CD4-positive, alpha-beta T cell treated with Interleukin-6 at 100 ng/mL for 8 hours (primary cell): ENCODE data around the gene CDKN2AIPNL.
"Not testable (repeated sequence)": the region's sequence is repeated elsewhere in the genome, so short reads cannot be mapped to it uniquely, and the experiment has no call there.

Source experiments
- DNase-seq: peaks from one replicate; pipeline ENCODE4 v3.0.0-alpha.2; 2020; ENCODE audit warnings: mixed read lengths, low spot score

CDKN2AIPNL gene

DNA sequence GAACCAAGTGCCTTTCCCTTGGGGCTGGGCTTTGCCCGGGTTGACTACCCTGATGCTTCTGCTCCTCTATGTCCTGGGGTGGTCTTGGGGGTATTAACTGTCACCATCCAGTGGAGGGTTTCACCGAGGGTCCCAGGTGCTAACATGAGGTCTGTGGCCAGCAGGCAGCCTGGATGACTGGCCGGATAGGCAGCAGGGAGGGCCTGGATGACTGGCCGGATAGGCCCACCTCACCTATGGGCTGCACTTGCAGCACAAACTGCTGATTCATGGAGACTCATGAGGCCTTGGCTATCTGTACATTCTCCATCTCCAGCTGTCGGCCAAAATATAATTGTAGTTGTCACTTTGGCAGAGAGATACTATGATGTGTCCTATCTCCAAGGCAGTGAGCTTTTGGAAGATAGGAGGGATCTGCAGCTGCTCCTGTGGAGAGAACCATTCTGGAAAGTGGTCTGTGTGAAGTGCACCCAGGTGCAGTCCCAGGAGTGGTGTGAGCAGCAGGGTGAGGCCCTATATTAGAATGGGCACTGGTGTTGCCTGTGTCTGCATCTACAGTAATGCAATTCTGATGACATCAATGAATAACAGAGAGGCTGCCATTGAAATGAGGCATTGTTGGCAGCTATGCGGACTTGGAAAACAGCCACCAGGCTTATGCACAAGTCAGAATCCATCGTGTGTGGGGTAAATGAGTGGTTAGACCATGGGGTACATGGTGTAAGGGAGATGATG is 26.3 kb upstream of the CDKN2AIPNL start:
- DNase-seq: no peak

DNA sequence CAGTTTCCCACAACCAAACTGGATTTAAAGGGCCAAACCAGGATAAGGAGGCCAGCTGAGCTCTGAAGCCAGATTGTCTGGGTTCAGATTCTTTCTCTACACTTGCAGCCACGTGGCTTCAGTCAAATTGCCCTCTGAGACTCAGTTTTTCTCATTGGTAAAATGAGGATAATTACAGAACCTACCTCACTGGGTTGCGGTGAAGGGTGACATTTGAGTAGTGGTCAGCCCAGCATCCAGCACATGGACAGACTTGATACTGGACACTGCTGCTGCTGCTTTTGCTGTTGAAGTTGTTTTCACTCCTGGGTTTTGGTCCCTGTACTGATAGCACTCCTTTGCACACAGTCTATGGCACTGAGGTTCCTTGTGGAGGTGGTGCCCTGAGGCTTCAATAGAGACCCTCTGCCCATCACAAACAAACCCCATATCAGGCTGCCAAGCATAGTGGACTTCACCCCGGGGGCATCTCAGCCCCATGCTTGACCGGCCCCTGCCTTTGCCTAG is 25.7 kb upstream of the CDKN2AIPNL start:
- no peak for DNase-seq

DNA sequence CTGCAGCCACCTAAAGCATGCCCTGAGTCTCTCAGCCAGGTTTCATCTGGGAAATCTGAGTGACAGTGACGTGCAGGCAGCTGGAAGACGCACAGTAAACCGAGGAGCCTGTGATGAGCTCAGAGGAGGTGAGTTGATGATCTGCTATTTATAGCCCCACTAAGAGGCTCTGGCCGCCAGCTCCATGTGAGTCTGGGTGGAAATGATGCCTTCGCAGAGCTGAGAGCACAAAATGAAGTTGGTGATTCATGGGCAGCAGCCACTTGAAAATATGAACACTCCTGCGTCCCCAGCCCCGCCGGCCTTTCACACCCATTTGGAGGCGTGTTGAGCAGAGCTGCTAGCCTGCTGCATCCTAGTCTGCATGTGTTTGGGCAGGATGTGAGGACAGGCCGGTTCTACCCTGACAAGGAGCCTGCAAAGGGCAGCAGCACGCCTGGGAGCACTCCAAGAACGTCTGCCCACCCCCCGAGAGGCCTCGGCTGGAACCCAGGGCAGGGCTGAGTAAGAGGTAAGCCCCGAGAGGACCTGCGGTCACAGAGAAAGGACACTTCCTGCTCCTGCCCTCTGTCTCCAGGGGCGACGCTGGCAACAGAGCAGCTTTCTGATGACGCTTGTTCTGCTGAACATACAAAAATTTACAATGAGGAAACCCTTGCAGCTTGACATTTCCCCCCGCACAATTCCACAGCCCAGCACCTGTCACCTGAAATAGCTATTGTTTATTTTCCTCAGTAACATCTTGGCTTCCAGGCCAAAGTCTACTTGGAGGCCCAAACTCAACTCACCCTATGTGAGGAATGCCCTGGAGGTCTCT is 25.1 kb upstream of the CDKN2AIPNL start:
- peak; percentile 46 for DNase-seq

DNA sequence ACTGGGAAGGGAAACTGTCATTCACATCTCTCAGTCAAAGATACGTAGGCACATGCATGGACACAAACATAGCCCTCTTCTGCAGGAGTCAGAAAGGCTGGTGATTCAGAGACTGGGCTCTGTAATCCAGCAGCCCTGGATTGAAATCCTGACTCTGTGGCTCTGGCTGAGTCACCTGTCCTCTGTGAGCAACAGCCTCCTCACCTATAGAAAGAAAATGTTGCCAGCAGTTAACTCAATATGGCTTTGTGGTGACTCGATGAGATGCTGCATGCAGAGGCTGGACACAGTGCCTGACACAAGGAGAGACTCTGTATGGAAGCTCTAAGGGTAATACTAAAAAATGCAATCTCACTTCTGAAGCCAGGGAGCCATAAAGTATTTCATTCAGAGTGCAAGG is 23.9 kb upstream of the CDKN2AIPNL start:
- no peak for DNase-seq

DNA sequence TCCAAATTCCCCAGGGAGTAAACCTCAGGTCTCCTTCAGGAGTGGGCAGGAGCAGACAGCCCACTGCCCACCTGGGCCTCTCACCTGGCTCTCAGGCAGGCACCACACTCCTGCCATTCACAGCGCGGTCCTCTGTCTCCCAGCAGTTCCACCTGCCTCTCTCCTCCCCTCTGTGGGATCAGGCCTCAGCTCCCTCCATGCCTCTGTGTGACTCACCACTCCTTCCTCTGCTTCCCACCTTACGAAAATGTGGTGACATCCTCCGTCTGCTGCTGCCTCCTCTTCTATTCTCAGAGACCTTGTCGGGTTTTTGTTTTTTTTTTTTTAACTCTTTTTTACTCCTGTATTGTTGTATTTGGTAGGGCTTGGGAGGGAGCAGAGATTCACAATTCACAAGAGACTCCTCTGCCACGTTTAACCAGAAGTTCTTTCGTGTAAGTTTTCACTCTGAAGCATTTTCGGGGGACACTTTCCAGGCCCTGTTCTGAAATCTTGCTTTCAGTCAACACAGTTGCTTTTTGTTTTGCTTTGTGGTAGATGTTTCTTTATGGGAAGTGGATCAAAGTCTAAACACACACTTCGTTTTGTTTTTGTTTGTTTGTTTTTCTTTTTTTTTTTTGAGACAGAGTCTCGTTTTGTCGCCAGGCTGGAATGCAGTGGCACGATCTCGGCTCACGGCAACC is 21.1 kb upstream of the CDKN2AIPNL start:
- no peak for DNase-seq

DNA sequence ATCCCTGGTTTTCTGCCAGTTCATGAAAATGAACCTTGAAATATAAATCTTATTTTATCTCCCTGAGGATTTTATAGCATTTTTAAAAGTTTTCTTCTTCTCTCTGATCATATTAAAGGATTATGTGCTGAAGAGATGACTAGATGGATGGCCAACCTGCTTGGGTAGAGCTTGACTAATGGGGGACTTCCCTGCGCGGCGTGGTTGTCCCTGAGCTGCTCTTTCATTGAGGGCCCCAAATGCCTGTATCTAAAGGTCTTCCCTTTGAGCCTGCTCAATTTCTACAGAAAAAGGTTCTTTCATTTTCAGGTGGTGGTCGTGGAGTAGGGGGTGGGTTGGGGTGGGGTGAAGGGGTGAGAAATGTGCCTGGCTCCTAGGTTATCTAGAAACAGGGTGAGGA is 20.5 kb upstream of the CDKN2AIPNL start:
- DNase-seq: no peak

DNA sequence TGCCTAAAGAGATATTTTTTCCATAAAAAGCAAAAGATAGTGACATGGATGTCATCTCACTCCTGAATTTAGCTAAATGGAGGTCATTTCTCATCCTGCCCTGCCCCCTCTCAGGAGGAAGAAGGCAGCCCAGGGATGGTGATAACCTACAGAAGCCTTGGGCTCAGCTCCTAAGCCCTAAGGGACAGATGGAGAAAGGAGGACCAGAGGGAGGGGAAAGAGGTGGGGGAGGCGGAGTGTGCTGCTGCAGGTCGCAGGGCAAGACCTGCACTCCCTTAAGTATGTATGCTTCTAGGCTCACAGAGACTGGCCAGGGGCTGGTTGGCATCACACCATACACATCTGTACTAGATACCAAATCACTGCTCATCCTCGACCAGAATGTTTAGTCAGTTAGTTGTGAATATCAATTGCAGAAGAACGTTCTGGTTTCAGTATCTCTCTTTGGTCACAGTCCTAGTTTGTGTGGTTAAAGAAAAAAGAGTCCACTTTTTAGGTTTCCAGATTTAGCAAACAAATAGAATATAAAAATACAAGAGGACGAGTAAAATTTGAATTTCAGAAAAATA is 18.4 kb upstream of the CDKN2AIPNL start:
- DNase-seq: no peak

DNA sequence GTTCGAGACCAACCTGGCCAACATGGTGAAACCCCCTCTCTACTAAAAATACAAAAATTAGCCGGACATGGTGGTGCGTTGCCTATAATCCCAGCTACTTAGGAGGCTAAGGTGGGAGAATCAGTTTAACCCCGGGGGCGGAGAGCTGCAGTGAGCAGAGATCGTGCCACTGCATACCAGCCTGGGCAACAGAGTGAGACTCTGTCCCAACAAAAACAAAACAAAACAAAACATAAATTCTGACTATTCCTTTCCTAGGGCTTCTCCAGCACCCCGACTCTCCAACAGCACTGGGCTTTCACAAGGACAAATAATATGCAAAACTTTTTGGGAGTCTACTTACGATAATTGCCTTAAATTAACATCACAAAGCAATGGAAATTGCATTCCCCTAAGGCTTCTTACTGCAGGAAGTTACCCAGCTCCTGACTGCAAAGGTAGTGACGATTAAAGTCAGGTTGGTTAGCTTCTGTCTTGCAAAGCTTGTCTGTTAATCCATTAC is 15.9 kb upstream of the CDKN2AIPNL start:
- no peak for DNase-seq

DNA sequence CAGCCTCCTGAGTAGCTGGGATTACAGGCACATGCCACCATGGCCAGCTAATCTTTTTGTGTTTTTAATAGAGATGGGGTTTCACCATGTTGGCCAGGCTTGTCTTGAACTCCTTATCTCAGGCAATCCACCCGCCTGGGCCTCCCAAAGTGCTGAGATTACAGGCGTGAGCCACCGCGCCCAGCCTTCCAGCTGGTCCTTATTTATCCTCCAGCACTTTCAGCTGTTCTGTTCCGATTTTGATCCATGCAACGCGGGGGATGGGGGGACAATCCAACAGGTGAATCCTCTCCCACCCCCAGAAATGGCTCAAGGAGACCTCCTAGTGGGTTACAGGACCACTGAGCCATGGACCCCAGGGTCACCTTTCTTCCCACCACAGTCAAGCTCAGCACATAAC is 14.7 kb upstream of the CDKN2AIPNL start:
- DNase-seq: no peak

DNA sequence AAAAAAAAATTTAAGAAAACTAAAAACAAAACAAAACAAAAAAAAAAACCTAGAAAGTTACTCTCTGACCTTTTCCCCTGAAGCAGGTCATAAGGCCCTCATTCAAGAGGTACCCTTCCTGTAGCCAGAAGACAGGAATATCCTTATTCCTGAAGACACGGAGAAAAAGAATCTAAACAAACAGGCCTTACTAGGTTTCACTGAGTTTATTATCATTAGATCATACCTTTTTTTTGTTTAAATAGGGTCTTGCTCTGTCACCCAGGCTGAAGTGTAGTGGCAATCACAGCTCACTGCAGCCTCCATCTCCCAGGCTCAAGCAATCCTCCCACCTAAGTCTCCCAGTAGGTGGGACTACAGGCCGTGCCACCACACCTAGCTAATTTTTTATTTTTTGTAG is 11.7 kb upstream of the CDKN2AIPNL start:
- no peak for DNase-seq

DNA sequence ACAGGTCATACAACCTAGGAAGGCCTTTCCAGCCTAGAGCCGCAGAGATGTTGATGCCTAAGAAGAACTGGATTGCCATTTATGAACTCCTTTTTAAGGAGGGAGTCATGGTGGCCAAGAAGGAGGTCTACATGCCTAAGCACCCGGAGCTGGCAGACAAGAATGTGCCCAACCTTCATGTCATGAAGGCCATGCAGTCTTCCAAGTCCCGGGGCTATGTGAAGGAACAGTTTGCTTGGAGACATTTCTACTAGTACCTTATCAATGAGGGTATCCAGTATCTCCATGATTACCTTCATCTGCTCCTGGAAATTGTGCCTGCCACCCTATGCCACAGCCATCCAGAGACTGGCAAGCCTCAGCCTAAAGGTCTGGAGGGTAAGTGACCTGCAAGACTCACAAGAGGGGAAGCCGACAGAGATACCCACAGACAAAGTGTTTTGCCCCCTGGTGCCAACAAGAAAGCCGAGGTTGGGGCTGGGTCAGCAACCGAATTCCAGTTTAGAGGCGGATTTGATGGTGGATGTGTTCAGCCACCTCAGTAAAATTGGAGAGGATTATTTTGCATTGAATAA is 11.2 kb upstream of the CDKN2AIPNL start:
- no peak for DNase-seq

DNA sequence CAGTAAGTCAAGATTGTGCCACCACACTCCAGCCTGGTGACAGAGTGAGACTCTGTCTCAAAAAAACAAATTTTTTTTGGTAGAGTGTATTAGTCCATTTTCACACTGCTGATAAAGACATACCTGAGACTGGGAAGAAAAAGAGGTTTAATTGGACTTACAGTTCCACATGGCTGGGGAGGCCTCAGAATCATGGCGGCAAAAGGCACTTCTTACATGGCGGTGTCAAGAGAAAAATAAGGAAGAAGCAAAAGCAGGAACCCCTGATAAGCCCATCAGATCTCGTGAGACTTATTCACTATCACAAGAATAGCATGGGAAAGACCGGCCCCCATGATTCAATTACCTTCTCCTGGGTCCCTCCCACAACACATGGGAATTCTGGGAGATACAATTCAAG is 9.4 kb upstream of the CDKN2AIPNL start:
- DNase-seq: not testable (repeated sequence)

DNA sequence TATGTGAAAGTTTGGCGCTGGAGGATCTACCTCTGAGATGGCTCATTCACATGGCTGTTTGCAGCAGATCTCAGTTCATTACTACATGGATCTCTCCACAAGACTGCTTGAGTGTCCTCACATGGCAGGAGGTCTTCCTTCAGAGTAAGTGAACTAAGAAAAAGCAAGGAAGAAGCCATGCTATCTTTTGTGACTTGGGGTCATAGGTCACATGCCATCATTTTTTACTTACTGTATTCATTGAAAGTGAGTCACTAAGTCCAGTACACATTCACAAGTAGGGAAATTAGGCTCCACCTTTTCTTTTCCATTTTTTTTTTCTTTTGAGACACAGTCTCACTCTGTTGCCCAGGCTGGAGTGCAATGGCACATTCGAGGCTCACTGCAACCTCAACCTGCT is 8.7 kb upstream of the CDKN2AIPNL start:
- no peak for DNase-seq

DNA sequence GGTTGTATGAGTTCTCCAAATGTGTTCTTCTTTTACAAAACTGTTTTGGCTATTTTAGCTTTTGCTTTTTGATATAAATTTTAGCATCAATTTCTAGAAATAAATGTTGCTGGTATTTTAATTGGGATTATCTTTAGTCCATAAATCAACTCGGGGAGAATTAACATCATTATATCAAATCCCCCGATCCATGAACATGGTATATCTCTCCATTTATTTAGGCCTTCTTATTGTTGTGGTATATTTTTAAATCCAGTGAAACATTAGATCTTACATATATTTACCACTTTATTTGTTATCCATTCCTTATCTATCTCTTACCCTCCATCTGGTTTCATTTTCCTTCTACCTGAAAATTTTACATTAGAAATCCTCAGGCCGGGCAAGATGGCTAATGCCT is 7.3 kb upstream of the CDKN2AIPNL start:
- DNase-seq: no peak

DNA sequence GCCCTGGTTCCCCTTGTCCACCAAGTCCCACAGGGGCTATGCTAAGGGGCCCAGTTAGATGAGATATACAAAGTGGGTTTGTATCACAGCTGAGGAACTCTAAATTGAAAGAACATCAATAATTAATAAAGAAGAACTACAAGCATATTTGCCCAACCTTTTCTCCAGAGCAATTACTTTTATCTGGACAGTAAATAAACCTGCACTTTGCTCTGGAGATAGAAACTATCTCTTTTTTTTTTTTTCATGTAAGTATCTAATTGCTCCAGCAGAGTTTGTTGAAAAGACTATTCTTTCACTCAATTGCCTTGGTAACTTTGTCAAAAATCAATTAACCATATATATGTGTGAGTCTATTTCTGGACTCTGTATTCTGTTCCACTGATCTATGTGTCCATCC is 6.0 kb upstream of the CDKN2AIPNL start:
- DNase-seq: no peak

DNA sequence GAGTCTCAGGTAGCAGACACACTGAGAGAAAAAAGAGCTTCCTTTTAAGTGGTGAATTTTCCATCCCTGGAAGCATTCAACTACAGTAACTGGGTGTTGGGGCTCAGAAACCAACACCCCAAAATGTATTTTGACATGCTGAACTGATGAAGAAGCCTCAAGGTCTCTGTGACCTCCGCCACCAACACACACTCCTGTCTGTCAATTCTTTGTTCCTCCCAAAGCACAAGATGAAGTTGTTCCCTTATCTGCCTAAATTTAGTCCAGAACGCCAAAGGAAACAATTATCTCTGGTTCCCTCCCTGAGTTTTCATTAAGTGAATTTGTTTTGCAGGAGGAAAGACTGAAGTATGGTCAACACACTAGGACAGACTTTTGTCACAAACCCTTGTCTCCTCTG is 1.4 kb upstream of the CDKN2AIPNL start:
- DNase-seq: no peak

DNA sequence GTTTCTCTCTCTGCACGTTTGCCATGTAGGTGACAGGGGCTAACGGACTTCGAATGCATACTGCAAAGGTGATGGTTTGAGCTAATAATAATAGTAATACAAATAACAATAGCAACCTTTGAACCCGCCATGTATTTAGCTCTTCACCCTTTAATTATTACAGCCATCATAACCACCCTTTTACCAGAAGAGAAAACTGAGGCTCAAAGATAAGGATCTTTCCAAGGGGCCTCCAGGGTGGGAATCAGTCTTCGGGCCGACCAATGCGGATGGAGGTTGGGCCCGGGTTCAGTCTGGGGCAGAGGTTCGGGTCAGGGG is 494 bp downstream of the CDKN2AIPNL start:
- no peak for DNase-seq

DNA sequence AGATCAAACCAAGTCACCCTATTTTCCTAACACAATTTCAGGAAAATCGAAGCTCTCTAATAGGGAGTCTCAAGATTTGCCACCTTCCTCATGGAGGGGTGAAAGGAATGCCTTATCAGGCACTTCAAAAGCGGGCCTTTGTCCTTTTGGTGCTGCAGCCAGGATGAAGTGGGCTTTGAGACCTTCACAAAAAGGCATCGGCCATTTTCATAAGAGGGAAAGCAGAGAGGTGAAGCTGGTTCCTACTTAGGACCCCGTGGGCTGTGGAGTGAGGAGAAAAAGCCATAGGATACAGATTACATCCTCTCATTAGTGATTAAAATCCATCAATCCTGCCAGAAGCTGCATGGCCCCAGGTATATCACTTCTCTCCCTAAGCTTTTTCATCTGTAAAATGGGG is 859 bp downstream of the CDKN2AIPNL start:
- no peak for DNase-seq

DNA sequence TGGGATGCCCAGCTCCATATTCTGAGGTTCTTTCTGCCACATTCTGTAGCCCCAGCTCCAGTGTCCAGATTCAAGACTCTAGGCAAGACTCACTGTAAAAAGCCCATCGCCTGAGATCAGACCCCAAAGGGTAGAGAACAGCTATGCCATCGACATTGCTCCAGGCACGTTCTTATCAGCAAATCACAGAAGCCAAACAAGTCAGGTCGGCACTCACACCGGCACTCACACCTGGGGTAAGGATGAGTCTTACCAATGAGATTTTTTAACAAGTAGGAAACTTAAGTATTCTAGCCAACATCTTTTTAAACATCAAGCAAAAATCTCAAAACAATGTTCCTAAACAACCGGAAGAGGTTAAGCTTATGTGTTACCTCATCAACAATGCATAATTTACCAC is 2.4 kb downstream of the CDKN2AIPNL start:
- DNase-seq: no peak

DNA sequence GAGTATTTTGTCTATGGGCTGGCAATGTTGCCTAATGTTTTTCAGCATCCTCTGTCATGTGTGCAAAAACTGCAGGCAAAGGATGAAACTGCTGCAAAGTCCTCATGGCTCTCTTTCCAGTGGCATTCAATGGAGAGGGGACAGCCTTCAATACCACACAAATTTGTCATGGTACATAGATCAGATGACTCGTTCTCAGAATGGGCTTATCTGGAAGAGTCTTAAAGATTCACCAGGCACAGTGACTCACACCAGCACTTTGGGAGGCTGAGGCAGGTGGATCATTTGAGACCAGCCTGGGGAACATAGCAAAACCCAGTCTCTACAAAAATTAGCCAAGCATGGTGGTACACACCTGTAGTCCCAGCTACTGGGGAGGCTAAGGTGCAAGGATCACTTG is 5.3 kb downstream of the CDKN2AIPNL start:
- DNase-seq: no peak

DNA sequence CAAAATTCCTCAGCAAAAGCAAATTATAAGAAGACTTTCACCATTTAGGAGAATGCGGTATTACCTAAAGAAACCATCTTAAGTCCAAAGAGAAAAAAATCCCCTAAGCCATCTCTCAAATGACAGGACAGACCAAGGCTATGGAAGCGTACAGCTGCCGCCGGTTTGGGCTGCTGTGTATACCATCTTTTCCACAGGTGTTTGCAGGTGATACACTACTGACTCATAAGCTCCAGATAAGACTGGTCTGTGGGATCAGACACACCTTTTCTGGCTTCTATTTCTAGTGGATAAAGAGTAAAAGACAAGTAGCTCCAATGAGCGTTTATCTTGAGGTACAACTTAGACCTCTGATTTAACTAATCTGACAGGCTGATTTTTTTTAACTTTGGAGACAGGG is 7.7 kb downstream of the CDKN2AIPNL start:
- no peak for DNase-seq

DNA sequence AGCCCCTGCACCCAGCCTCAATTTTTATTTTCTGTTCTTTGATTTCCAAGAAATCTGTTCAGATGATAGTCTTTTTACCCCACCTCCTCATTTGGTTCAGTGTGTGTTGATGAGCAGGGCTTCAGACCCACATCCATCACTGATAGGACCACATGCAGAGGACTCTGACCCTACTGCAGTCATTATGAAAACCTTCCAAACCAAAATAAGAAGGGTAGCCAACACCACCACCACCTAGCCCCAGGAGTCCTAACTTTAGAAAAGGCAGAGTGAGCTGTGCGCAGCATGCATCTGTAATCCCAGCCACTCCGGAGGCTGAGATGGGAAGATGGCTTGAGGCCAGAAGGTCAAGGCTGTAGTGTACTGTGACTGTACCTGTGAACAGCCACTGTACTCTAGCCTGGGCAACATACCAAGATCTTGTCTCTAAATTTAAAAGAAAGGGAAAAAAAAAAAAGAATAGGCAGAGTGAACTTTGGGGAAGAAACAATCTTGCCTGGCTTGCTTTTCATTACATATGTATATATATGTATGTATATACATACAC is 13.0 kb downstream of the CDKN2AIPNL start:
- no peak for DNase-seq
